Measurements from ENCODE around the gene TAS2R1.
"Not testable (repeated sequence)": the region's sequence is repeated elsewhere in the genome, so short reads cannot be mapped to it uniquely, and the experiment has no call there.

The TAS2R1 gene

DNA sequence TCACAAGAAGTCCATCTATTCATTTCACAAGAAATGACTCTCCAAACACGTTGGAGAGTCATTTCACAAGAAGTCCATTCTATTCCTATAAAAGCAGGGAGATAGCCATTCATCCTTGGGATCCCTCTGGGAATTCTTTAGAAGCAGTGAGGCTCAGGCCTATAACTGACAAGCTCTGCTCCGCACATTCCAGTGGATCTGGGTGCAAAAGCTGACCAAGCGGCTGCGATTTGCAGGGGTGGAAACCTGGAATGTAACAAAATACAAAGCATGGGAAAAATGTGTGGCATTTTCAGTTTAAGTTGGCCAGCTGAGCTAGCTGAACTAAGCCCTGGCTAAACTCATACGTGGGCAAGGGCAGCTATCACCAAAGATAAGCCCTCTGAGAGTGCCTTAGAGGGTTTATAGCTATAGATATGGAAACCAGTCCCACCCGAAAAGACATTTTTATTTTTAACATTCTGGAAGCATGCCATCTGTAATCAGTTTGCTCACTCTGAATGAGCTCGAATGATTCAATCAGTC lies 8.7 kb downstream of the TAS2R1 start:
- no peak for DNase-seq

DNA sequence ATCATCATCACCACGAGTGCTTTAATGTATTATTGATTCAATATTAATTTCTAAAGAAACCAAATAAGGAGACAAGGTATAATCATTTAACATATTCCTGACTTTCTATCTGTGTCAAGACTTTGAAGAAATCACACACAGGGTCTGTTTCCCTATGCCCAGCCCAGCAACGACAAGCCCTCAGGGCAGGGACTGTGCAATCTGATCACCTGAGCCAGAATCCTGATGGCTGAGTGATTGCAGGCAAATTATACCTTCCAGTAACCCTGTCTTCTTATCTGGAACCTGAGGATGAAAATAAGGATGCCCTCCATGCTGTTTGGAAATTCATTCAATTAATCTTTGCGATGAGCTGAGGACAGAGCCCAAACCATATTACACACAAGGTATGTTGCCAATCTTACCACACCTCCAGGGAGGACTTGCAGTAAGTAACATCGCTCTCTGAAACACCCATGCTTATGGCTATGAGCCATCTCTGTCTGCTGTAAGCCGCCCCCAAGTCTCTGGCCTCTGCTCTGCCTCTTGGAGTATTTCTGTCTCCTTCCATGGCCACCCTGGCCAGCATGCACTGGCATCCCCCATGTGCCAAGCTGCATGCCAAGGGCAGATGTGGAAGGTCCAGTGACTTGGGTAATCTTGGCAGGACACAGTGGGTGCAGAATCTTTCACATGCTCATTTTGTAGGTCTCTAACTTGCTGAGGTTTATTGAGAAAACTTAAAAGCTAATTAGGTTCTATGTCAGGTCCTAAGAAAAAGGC lies 10.6 kb downstream of the TAS2R1 start:
- DNase-seq, result no peak

DNA sequence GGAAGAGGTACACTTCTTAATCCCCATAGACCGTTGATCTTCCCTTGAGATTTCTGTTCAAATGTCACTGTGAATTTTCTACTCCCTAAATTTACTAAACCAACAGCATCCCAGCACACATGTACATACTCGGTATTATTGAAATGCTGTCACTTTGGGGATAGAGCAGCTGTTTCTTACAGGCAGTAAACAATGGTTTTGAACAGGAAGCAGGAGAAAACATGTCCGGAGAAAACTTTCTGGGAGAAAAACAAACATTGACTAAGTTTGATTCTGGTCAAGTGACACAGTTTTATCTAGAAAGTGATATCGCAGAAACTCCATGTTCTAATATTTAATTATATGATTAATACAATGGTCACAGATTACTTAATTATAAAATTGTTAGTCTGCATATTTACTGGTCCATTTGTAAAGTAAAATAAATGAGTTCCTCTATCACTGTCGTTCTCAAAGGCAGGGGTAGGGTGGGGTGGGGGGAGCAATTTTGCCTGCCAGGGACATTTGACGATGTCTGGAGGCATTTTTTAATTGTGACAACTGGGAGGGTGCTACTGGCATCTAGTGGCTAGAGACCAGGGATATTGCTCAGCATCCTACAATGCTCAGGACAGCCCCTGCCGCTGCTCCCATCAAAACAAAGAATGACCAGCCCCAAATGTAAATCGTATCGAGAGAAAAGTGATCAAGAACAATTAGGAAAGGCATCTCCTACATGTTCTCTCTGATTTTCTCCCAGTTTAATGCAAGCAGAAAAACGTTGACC lies 12.2 kb downstream of the TAS2R1 start:
- DNase-seq, result no peak

DNA sequence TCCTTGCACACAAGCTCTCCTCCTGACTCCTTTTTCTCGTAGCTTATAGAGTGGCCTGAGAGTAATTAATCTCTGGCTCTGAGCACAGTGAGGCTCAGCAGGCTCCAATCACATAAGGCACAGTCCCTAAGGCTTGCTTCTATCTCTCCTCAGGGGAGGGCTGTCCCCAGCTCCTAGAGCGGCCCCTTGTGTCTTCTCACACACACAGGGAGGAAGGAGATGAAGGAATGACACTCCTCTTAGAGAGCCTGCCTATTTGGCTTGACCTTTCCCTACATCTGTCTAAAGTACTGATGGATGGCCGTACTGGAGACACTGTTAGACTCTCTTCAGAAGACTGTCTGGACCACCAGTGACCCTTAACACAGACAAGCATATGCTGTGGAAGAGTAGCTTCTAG lies 12.9 kb downstream of the TAS2R1 start:
- DNase-seq, result no peak

DNA sequence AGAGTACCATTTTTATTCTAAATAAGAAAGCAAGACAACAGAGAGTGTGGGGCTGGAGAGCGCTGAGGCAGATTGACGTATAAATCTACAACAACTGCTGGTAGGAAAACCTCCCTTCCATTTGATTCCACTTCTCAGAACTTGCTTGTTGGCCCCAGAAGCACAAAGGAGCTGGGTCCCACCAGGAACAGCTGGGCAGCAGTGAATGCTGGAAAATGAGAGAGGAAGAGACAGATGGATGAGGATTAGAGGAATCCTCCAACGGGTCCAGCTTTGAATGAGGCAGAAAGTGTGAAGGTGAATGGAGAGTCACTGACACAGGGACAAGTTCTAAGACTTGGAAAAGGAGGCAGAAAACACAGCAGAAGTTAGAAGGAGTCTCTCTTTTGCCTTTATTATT lies 14.8 kb downstream of the TAS2R1 start:
- DNase-seq, result no peak

DNA sequence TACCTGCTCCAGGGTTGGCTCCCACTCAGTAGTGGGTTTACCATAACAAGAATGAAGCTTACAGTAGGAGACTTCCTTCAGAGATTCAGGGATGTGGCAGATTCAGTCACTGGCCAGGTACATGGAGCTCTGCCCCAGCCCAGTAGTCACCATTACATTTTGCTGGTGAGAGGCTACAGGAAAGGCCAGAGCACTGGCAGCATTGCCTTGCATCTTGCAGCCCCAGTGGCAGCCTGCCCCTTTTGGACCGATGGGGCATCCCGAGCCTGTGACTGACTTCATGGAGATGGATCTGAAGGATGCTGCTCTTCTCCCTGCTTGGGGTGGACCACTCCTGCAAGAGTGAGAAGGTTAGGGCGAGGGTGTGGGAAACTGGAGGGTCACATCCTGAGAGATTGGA lies 16.8 kb downstream of the TAS2R1 start:
- DNase-seq, result no peak

DNA sequence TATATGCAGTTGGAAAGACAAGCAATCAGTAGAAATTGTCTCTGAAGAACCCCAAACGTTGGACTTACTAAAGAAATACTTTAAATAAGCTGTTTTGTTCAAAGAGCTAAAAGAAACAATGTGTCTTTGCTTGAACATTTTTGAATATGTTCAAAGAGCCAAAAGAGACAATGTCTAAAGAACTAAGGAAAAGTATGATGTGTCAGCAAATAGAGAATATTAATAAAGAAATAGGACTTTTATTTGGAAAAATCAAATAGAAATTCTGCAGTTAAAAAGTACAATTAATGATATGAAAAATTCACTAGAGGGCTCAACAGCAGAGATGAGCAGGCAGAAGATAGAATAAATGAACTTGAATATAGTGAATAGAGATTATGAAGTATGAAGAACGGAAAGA lies 19.2 kb downstream of the TAS2R1 start:
- no peak for DNase-seq

DNA sequence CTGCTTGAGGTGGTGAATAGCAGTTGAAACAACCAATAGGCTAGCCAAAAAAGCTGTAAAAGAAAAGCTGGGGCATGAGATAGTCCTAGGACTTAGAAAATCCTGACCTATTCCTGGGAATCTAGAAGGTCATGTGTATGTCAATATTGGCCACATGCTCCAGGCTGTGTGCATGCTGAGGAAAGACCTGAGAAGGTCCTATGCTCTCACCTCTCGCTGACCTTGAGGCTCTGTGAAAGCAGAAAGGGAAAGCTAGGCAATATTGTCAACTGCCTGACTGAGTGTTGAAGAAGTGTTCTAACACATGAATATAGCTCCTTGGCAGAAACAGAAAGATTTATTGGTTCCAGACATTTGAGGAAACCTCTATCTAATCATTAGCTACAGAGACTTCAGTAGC lies 19.8 kb downstream of the TAS2R1 start:
- no peak for DNase-seq

DNA sequence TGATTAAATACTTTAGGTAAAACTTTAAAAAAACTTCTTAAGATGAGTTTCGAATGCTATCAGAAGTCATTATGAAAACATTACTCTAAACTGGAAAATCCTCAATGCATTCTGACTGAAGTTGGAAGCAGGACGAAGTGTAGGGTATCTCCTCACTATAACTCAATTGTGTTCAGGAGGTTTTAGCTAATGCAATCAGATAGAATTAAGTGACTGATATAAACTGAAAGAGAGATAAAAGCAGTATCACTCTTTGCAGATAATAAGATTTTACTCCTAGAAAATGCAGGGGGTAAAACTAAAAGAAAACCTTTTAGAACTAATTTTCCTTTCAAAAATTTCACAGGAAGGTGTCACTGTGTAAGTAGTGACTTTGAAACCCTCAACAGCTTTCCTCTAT lies 22.1 kb downstream of the TAS2R1 start:
- no peak for DNase-seq

DNA sequence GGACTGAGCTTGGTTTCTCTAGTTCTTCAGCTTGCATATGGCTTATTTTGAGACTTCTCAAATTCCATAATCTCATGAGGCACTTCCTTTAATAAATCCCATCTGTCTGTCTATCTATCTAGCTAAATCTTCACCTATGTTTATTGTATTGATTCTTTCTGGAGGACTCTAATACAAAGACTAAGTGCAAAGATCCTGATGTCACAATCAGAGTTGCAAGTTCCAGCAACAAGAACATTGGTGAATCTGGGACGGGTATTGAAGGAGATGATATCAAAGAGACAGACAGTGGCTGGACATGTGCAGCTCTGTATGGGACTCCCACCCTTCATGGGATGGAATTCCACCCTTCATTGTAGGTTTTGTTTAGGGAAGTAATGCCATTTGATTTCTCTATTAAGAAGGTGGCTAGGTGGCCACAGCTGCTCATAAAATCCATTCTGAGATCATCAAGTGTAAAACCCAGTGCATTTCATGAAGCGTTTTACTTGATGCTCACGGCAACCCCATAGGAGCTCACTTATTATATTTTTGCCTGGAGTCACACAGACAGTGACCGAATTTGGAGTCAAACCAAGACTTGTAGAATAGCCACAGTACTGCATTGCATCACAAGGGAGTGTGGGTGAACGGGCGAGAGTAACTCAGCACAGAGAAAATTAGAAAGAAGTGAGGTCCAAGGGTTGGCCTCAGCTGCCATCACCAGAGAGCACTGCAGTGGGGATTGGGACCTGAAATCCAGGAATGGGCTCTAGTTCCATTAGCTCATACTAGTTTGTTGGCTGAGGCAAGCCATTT lies 24.9 kb downstream of the TAS2R1 start:
- DNase-seq, result no peak

DNA sequence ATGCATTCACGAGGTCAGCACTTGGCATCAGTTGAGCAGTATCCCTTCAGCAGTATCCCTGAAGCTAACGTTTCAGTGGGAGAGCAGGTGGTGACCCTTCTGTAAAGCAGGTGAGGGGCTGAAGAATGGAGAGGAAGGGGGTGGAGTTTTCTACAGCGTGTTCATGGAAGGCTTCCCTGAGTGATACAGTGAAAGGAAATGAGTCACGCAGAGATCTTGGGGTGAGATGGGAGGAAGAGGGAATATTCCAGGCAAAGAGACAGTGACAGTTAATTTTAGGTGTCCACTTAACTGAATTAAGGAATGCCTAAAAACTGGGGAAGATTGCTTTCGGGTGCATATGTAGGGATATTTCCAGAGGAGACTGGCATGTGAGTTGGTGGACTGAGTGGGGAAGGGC lies 25.7 kb downstream of the TAS2R1 start:
- DNase-seq, result no peak

DNA sequence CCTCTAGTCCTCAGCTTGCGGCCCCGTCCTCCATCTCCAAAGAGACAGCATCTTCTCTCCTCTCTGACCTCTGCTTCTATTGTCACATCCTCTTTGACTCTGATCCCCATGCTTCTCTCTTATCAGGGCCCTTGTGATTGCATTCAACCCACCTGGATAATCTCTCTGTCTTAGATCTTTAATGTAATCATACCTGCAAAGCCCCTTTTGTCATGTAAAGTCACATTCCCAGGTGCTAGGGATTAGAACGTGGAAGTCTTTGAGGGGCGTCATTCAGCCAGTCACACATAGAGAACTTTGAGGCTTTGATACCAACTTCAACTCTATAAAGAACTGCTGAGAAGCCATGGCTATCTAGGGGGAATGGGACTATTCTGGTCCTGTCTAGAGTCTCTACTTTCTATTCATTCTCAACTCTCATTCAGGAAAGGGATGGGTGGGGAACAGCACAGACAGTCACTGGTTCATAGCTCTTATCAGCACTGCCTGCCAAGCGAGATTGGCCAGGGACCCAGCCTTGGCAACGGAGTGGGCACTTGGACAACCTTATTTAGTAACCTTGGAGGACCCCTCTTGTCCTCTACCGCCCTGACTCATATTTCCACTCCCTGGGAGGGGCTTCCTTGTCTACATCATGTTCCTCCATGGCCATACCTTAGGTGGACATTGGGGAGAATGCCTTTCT lies 29.0 kb downstream of the TAS2R1 start:
- no peak for DNase-seq

DNA sequence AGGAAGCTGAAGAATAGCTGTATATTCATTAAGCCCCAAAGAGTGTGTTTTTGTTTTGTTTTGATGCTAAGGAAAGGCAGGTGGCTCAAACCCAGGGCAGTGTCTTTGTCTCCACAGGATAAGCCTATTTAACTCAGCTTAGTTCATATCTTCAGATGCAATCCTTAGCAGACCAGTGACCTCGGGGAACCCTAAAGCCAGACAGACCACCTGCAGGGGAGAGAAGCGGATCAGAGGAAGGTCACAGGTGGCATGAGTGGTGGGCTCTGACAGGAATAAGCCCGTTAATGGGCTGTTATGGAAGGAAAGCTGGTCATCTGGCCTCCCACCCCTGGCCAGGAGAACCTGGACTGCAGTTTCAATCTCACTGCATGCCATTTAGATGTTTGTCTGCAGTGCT lies 30.8 kb downstream of the TAS2R1 start:
- DNase-seq, result no peak

DNA sequence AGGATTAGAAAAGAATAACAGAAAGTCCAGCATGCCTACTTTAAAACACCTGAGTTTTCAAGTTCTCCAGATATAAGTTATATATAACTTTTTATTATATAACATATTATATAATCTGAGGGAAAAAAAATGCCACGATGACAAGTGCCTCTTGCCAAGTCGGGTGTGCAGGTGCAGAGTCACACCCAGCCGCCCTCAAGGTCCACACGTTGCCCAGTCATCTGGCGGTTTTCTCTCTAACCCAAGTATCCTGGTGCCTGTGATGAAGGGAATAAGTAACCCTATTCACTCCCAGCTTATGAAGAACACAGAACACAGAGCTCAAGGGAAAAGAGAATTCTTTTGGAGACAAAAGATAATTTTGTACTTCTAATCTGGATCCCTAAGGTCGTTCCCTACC lies 31.8 kb downstream of the TAS2R1 start:
- DNase-seq, result not testable (repeated sequence)

DNA sequence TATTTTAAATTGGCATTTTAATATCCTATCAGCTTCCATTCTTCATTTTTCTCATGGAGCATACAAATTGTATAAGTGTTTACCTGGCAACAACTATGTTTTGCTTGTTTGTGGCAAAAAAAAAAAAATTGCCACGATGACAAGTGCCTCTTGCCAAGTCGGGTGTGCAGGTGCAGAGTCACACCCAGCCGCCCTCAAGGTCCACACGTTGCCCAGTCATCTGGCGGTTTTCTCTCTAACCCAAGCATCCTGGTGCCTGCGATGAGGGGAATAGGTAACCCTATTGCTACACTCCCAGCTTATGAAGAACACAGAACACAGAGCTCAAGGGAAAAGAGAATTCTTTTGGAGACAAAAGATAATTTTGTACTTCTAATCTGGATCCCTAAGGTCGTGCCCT lies 32.8 kb downstream of the TAS2R1 start:
- DNase-seq, result not testable (repeated sequence)

DNA sequence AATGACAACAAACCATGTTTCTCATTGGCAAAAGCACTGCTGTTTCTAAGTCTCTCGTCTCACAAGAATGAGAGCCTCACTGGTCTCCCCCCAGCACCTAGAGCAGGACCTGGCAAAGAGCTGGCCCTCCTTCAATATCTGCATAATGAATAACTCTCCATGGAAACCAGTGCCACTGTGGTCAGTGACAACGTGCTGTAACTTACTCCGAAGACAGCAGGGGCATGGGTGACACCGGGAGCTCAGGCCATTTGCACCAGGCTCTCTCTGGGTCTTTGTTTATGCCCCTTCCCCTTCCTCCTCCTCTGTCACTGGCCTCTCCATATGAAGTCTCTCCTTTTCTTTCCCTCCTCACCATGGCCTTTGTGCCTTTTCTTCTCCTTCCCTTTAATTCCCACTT lies 33.3 kb downstream of the TAS2R1 start:
- DNase-seq, result no peak

DNA sequence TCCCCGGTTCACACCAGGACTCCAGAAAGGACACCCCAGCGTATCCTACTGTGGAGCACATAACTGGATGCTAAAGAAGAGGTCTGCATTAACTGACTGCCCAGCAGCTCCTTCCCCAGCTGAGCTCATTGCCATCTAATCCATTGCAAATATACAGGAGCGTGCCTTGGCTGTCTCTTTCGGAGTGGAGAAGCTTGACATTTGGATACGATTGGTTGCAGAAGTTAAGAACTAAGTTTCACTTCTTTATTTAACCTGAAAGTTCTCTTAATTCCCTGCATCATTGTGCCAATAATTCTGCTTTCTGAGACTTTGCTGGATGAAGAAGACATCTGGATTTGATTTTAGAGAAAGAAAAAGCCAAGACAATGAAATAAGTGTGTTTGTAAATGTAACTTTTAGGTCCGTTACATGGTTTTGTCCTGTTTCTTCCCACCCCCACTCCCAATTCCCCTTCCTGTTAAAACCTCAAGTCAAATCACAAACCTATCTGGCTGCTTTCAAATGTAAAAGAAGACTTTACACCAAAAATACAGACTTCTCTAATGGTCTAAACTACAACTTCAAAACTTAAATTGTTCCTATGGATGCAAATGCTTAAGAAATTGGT lies 33.9 kb downstream of the TAS2R1 start:
- DNase-seq, result no peak

DNA sequence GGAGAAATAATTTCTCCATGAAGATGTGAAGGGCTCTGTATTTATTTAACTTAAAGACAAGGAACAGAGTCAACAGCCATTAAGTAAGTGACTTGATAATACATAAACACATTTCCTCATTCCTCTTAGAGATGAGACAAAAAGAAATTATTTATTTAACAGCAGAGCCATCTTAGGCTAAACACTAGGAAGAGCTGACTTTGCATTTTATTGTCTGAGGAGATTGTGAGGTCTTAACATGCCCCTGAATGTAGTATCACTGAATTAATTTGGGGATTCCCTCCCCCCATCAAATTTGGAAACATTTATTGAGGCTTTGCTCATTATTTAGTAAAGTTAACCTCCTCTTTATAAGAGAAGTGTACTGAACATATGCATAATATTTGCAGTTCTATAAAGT lies 35.2 kb downstream of the TAS2R1 start:
- DNase-seq, result no peak

DNA sequence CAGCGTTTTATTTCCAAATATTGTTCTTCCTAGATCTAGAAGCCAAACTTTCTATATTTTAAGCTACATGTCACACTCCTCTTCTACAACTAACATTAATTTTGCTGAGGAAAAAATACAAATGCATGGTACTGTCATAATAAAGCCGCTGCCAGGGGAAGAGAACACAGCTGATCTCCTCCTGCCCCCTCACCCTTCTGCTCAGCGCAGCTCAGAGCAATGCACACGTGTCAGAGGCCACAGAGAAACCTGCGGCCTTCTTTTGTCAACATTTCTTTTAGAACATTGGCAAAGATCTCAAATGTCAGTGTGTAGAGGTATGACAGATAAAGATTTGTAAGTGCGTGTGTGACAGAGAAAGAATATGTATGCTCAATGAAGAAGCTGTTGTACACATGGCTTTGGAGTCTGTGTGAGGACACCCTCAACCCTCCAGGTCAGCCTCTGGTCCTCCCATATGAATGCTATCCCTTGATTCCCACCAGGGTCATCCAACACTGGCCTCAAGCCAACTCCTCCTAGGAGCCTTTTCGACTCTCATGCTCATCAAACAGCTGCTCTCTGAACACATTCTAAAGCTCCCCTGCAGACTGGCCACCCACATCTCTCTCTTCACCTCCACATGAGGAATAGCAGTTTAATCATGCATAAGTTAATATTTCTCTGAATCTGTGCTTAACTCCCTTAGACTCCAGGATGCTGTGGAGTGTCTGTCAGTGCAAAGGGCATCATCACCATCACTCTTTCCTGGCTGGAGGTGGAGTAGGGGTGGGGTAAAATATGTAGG lies 40.9 kb downstream of the TAS2R1 start:
- DNase-seq, result no peak

DNA sequence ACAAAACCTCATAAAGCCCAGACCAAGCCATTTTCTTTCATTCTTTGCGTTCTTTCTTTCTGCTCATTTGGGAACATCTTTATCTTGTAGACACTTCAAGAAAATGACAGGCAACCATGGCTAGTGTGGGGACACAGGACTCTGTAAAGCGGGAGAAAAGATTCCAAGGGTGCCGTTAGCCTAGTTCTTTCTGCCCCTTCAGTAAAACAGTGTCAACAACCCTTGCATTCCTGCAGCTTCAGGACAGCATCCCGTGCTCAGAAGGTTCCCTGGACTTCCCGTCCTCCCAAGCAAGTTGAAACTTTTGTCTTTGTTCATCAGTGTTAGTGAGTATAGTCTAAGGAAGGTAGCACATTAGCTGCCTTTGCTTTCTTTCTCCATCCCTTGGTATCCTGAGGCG lies 41.9 kb downstream of the TAS2R1 start:
- no peak for DNase-seq

DNA sequence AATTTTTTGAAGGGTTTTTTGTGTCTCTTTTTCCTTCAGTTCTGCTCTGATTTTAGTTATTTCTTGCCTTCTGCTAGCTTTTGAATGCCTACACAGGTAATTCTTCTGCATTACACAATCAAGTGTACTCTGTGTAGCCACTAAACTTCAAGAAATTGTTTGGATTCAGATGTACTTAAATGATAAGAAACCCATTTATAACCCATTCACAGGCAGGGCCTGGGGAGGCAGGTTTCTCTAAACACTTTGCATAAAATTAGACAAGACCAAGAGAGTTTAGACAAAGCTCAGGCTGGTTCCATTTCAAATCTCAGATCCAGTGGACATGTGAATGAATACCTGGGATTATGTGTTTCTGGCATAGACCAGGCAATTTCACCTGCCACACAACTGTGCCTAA lies 43.0 kb downstream of the TAS2R1 start:
- DNase-seq, result no peak

DNA sequence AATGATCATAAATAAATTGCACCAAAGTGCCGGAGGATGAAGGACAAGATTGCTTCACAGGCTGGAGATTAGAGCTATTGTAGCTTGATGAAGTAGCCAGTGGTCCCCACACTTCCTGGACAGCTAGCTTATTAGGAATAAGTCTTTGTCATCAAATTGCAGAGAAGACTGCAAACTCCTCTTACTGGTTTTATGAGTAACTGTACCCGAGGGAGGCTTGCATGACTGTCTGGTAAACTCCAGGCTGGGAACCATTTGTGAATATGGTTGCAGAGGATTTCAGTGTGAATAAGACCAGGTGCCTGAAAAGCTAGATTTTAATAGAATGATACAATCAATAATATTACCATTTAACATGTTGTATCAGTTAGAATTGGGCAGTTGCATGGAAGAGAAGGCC lies 47.7 kb downstream of the TAS2R1 start:
- no peak for DNase-seq
